B cell (primary cell): Measurements from ENCODE around the gene CADM1. TPM values are rescaled to one million over a fixed set of nuclear protein-coding genes. Genes with fewer than 3 reads are reported as not detected.

Experiments
- ATAC-seq: fragments of 200-7000 bp; cut with Tn5 transposase; one replicate; pipeline ENCODE4 v1.10.0; 2021; ENCODE audit warnings: low read depth, mild to moderate bottlenecking, moderate number of reproducible peaks, moderate library complexity
- CTCF ChIA-PET: fragments of 350-600 bp; sonication (Branson Sonifier 250); formaldehyde crosslinking; loops from one replicate; lab custom pipeline; 2021; ENCODE audit warnings: antibody characterized with exemption, inconsistent platforms; lab: Charles Lee
- POLR2A ChIA-PET: fragments of 350-600 bp; sonication (Branson Sonifier 250); formaldehyde crosslinking; loops from one replicate; lab custom pipeline; 2021; ENCODE audit warnings: antibody characterized with exemption; lab: Charles Lee
- DNase-seq: peaks from one replicate; pipeline ENCODE4 v3.0.0; 2013
- H2AFZ ChIP-seq: 2 replicates; pipeline ENCODE4 v1.6.1; 2012; ENCODE audit warnings: mild to moderate bottlenecking, low read depth, low read length; ENCODE audit not compliant: insufficient read depth, poor library complexity, severe bottlenecking
- H3K27ac ChIP-seq, 2 donors: 1 replicate in 1 of 2; 2 replicates in 1 of 2; pipeline ENCODE4 v1.5.1; 2012 to 2013; ENCODE audit warnings: low read length in 2 of 2, mild to moderate bottlenecking in 2 of 2, moderate library complexity in 1 of 2
- H3K27me3 ChIP-seq, 4 experiments: fragments of 200-600 bp in 1 of 4; sonication (generic) in 1 of 4; replicated peaks in 1 of 4; 1 replicate in 2 of 4; 2 replicates in 2 of 4; pipeline versions ENCODE4 v1.6.1 to v1.7.0; 2013 to 2016; ENCODE audit warnings: low read length in 3 of 4, mild to moderate bottlenecking in 2 of 4, mixed read lengths in 1 of 4, moderate library complexity in 1 of 4; ENCODE audit not compliant: insufficient read depth in 4 of 4, control insufficient read depth in 3 of 4; ENCODE audit errors: control extremely low read depth in 1 of 4
- H3K36me3 ChIP-seq, 2 experiments: replicated peaks in 1 of 2; 1 replicate in 1 of 2; 2 replicates in 1 of 2; pipeline versions ENCODE4 v1.6.1 to v1.7.1; 2013; ENCODE audit warnings: low read length in 1 of 2; ENCODE audit not compliant: insufficient read depth in 2 of 2, control insufficient read depth in 1 of 2; ENCODE audit errors: control extremely low read depth in 1 of 2, extremely low read depth in 1 of 2
- H3K4me1 ChIP-seq, 2 donors: fragments of 200-600 bp in 1 of 2; sonication (generic) in 1 of 2; 1 replicate in 1 of 2; 2 replicates in 1 of 2; pipeline versions ENCODE4 v1.5.1 to v1.6.1; 2013 to 2017; ENCODE audit warnings: low read length in 2 of 2; ENCODE audit not compliant: control insufficient read depth in 2 of 2, insufficient read depth in 2 of 2
- H3K4me2 ChIP-seq: replicated peaks from 2 replicates; pipeline ENCODE3; 2012; ENCODE audit warnings: mild to moderate bottlenecking, low read depth, low read length; ENCODE audit not compliant: poor library complexity, severe bottlenecking
- H3K4me3 ChIP-seq, 5 experiments: fragments of 200-600 bp in 1 of 5; sonication (generic) in 1 of 5; 1 replicate in 3 of 5; 2 replicates in 2 of 5; pipeline versions ENCODE4 v1.5.1 to v1.7.0; 2011 to 2016; ENCODE audit warnings: low read length in 4 of 5, mild to moderate bottlenecking in 4 of 5, low read depth in 2 of 5, control low read depth in 1 of 5, moderate library complexity in 1 of 5; ENCODE audit not compliant: insufficient read depth in 1 of 5; ENCODE audit errors: control extremely low read depth in 1 of 5, extremely low read depth in 1 of 5
- H3K79me2 ChIP-seq: fragments of 200-600 bp; sonication (generic); one replicate; pipeline ENCODE4 v1.6.0; 2016; ENCODE audit warnings: low read length; ENCODE audit not compliant: control insufficient read depth, insufficient read depth
- H3K9ac ChIP-seq: fragments of 200-600 bp; sonication (generic); 2 replicates; pipeline ENCODE4 v1.6.1; 2017; ENCODE audit warnings: mild to moderate bottlenecking, low read length, moderate library complexity
- H3K9me3 ChIP-seq, 3 donors: one replicate each; pipeline versions ENCODE4 v1.6.1 to v1.7.1; 2013; ENCODE audit warnings: low read length in 2 of 3; ENCODE audit not compliant: control insufficient read depth in 2 of 3, insufficient read depth in 1 of 3; ENCODE audit errors: control extremely low read depth in 1 of 3
- H4K20me1 ChIP-seq: 2 replicates; pipeline ENCODE4 v1.6.0; 2012; ENCODE audit warnings: mild to moderate bottlenecking, low read length; ENCODE audit not compliant: insufficient read depth, control insufficient read depth, poor library complexity, severe bottlenecking
- H3K27ac Mint-ChIP-seq: one replicate; pipeline ENCODE4 v1.8.0; 2021; ENCODE audit warnings: mixed read lengths
- H3K27me3 Mint-ChIP-seq: one replicate; pipeline ENCODE4 v1.8.0; 2021; ENCODE audit warnings: mixed read lengths
- H3K4me1 Mint-ChIP-seq: one replicate; pipeline ENCODE4 v1.8.0; 2021; ENCODE audit warnings: mixed read lengths
- H3K4me3 Mint-ChIP-seq: one replicate; pipeline ENCODE4 v1.8.0; 2021; ENCODE audit warnings: mixed read lengths
- H3K9me3 Mint-ChIP-seq: one replicate; pipeline ENCODE4 v1.8.0; 2022; ENCODE audit warnings: mixed read lengths; ENCODE audit not compliant: insufficient read depth
- CTCF ChIP-seq: fragments of 200-600 bp; IDR thresholded peaks from one replicate; pipeline ENCODE4 v1.8.0; 2022; ENCODE audit warnings: antibody characterized with exemption, mild to moderate bottlenecking
- EZH2 ChIP-seq: IDR thresholded peaks from 2 replicates; pipeline ENCODE4 v1.6.1; 2012; ENCODE audit warnings: borderline replicate concordance, low read depth, mild to moderate bottlenecking, moderate library complexity, low read length; ENCODE audit not compliant: insufficient read depth, poor library complexity, severe bottlenecking
- WGBS: methylation state at CpG from one replicate; pipeline ENCODE4 v1.1.5; 2013; ENCODE audit warnings: missing lambda C conversion rate; ENCODE audit not compliant: insufficient coverage; 5-methylcytosine and 5-hydroxymethylcytosine counted together
- intact Hi-C: fragments of 100-400 bp; cut with micrococcal nuclease; formaldehyde crosslinking; loops from one replicate; pipeline ENCODE4 v1.10.0; 2022
- polyA plus RNA-seq: library from polyadenylated mRNA; depleted of rRNA; stranded (reverse); fragments of >200 nt; gene quantifications from 2 replicates; pipeline ENCODE4 v1.2.3, GENCODE V29; 2012
- total RNA-seq, 2 donors: library from RNA; stranded (reverse); fragments of 120-200 nt in 1 of 2; gene quantifications; 1 replicate in 1 of 2; 2 replicates in 1 of 2; pipeline versions ENCODE4 v1.2.3 to v1.2.4, GENCODE V29; 2013 to 2022

The CADM1 gene
- total and polyA plus RNA-seq, 2 donors (not counting 1 experiment from before 2014, with no cell fraction given) = 0.43 to 0.49 TPM

GRCh38 chr11:115153135-115153534 lies 351.1 kb downstream of the CADM1 start:
- no peak overlapping the region for H3K4me3 ChIP-seq
- DNase-seq (no peak), ATAC-seq (no peak)
- Mint-ChIP-seq H3K4me1 (no peaks in the 10 kb centered on the region), H3K4me3 (no peak overlapping the region), H3K27ac (no peak overlapping the region), H3K27me3 (no peaks in the 10 kb centered on the region), H3K9me3 (no peaks in the 10 kb centered on the region)
- ChIA-PET CTCF (no interaction called here), POLR2A (no interaction called here)
- H3K27me3 ChIP-seq = no peaks in the 10 kb centered on the region
- H3K27ac ChIP-seq = no peak overlapping the region
- H3K4me2 ChIP-seq = no peak overlapping the region
- TF ChIP-seq CTCF = no peak
- no peak for TF ChIP-seq EZH2
- no peaks in the 10 kb centered on the region for H4K20me1 ChIP-seq
- no peaks in the 10 kb centered on the region for H3K36me3 ChIP-seq
- H3K4me1 ChIP-seq = no peaks in the 10 kb centered on the region
- 87% methylated on average over 6 of the region's 8 CpGs for WGBS
- intact Hi-C loops = no loop called here
- no peak overlapping the region for H3K9ac ChIP-seq
- H2AFZ ChIP-seq = no peak overlapping the region
- no peaks in the 10 kb centered on the region for H3K79me2 ChIP-seq
- peaks cover 0 to 15% (median 0%) of the 10 kb centered on the region in 3 donors for H3K9me3 ChIP-seq

DNA sequence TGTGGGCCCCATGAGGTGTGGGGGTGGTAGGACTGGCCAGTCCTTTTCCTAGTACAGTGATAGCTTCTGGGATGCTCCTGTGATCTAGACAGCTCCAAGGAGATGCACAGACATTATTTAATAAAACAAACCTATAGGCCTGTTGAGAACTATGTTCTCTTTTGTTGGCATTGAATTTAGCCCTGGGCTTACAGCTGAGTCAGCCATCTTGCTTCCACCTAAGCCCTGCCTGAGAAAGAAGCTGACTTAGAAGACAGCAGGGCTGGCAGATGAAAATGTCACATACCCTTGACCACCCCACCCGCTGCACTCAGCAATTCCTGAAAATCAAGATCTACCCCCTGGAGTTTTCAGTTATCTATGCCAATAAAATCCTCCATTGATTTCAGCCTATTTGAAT lies 353.2 kb downstream of the CADM1 start:
- Mint-ChIP-seq H3K4me1 (no peaks in the 10 kb centered on the region), H3K27ac (no peak overlapping the region), H3K27me3 (no peaks in the 10 kb centered on the region), H3K4me3 (no peak overlapping the region), H3K9me3 (peaks cover 3% of the 10 kb centered on the region)
- Histone ChIP-seq H3K36me3 (no peaks in the 10 kb centered on the region), H3K4me3 (no peak overlapping the region), H3K79me2 (no peaks in the 10 kb centered on the region), H3K27ac (no peak overlapping the region), H3K27me3 (no peaks in the 10 kb centered on the region), H3K9me3 (peaks cover 0 to 15% (median 0%) of the 10 kb centered on the region in 3 donors), H3K4me2 (no peak overlapping the region), H3K4me1 (no peaks in the 10 kb centered on the region), H3K9ac (no peak overlapping the region), H4K20me1 (no peaks in the 10 kb centered on the region), H2AFZ (no peak overlapping the region)
- 100% methylated on average over 1 of the region's 1 CpG for WGBS
- POLR2A ChIA-PET = no interaction called here
- intact Hi-C loops = no loop called here
- no peak for TF ChIP-seq CTCF
- no peak for TF ChIP-seq EZH2
- CTCF ChIA-PET = no interaction called here
- DNase-seq (no peak), ATAC-seq (no peak)
